Hepatocyte (in vitro differentiated cells): Measurements from ENCODE around the gene PHOX2B. TPM values are rescaled to one million over a fixed set of nuclear protein-coding genes. Genes with fewer than 3 reads are reported as not detected.
A peak's percentile ranks its signal among the peaks of the same experiment; 100 is the strongest.

Source experiments
- DNase-seq: peaks from one replicate; pipeline ENCODE4 v3.0.0-alpha.2; 2016; ENCODE audit warnings: low spot score
- H2AFZ ChIP-seq: fragments of 200-600 bp; sonication (generic); 2 replicates; pipeline ENCODE4 v1.6.0; 2016; ENCODE audit warnings: antibody characterized with exemption, mild to moderate bottlenecking
- H3K27ac ChIP-seq: fragments of 200-600 bp; sonication (generic); 2 replicates; pipeline ENCODE4 v1.5.1; 2016; ENCODE audit warnings: mild to moderate bottlenecking
- H3K27me3 ChIP-seq: fragments of 200-600 bp; sonication (generic); 2 replicates; pipeline ENCODE4 v1.6.1; 2016
- H3K36me3 ChIP-seq: fragments of 200-600 bp; sonication (generic); replicated peaks from 2 replicates; pipeline ENCODE4 v1.5.1; 2016; ENCODE audit warnings: low read depth; ENCODE audit not compliant: insufficient read depth
- H3K4me1 ChIP-seq: fragments of 200-600 bp; sonication (generic); 2 replicates; pipeline ENCODE4 v1.5.1; 2016; ENCODE audit warnings: mild to moderate bottlenecking, moderate library complexity; ENCODE audit not compliant: insufficient read depth
- H3K4me2 ChIP-seq: fragments of 200-600 bp; sonication (generic); 2 replicates; pipeline ENCODE4 v1.6.0; 2016
- H3K4me3 ChIP-seq: fragments of 200-600 bp; sonication (generic); 2 replicates; pipeline ENCODE4 v1.5.1; 2016; ENCODE audit warnings: mild to moderate bottlenecking
- H3K79me2 ChIP-seq: fragments of 200-600 bp; sonication (generic); 2 replicates; pipeline ENCODE4 v1.6.0; 2017; ENCODE audit warnings: mild to moderate bottlenecking
- H3K9me2 ChIP-seq: fragments of 200-600 bp; sonication (generic); replicated peaks from 2 replicates; pipeline ENCODE4 v1.6.0; 2017; ENCODE audit warnings: mild to moderate bottlenecking; ENCODE audit not compliant: insufficient read depth
- H3K9me3 ChIP-seq: fragments of 200-600 bp; sonication (generic); 2 replicates; pipeline ENCODE4 v1.5.1; 2016; ENCODE audit warnings: low read depth, mild to moderate bottlenecking
- H4K20me1 ChIP-seq: fragments of 200-600 bp; sonication (generic); 2 replicates; pipeline ENCODE4 v1.6.0; 2016; ENCODE audit warnings: mild to moderate bottlenecking; ENCODE audit not compliant: insufficient read depth, poor library complexity, severe bottlenecking
- EZH2 ChIP-seq: fragments of 200-600 bp; sonication (generic); IDR thresholded peaks from 2 replicates; pipeline ENCODE4 v1.6.1; 2016; ENCODE audit warnings: antibody characterized with exemption, mild to moderate bottlenecking, borderline replicate concordance
- EZH2phosphoT487 ChIP-seq: fragments of 200-600 bp; sonication (generic); IDR thresholded peaks from one replicate; pipeline ENCODE4 v1.6.1; 2018; ENCODE audit warnings: antibody characterized with exemption, mild to moderate bottlenecking, low read depth, moderate library complexity; ENCODE audit not compliant: unreplicated experiment, severe bottlenecking
- WGBS: methylation state at CpG from one replicate; pipeline ENCODE4 v1.1.6; 2016; ENCODE audit warnings: low lambda C conversion rate; ENCODE audit errors: missing lambda C conversion rate; 5-methylcytosine and 5-hydroxymethylcytosine counted together
- polyA plus RNA-seq: library from polyadenylated mRNA; unstranded; fragments of >200 nt; fragmentation: Nextera tagmentation; extraction: Ambion mirVana; gene quantifications from 2 replicates; pipeline ENCODE4 v1.2.1, GENCODE V29; 2016
- total RNA-seq: library from RNA; depleted of rRNA; stranded (reverse); fragments of >200 nt; gene quantifications from 2 replicates; pipeline ENCODE4 v1.2.3, GENCODE V29; 2014
- TF ChIP-seq, protein P1 (sequence below): fragments of 200-600 bp; sonication (generic); IDR thresholded peaks from 2 replicates; pipeline ENCODE4 v1.5.1; 2016; ENCODE audit warnings: antibody characterized with exemption, mild to moderate bottlenecking; ENCODE audit not compliant: poor library complexity

PHOX2B gene
- total and polyA plus RNA-seq, 2 experiments from 2014 or later: not detected

DNA sequence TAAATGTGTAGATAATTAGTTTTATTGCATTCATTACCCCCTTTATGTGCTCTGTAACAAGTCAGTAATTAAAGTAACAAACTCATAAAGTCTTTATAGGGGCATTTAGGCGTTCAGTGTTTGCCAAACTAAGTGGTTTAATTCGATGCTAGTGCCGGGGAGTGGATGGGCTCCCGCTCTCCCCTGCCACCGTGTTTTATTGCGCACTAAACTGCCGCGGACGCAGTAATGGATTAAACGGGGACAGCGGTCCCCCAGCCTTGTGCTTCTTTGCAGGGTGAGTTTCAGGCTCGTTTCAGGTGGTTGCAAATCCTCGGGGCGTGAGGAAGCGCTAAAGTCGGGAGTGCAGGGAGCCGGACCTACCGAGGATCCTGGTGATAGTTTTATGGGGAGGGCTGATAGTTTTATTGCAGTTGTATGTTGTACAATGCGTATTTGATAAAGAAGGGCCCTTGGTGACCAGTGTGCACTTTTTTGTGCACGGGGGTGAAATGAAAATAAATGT, 1.6 kb upstream of the PHOX2B start:
- Histone ChIP-seq H3K4me3 (no peak overlapping the region), H3K27ac (no peak overlapping the region), H3K27me3 (peaks cover 98% of the 10 kb centered on the region), H4K20me1 (no peaks in the 10 kb centered on the region), H2AFZ (no peak overlapping the region), H3K9me3 (no peaks in the 10 kb centered on the region), H3K79me2 (no peaks in the 10 kb centered on the region), H3K4me2 (no peak overlapping the region), H3K4me1 (no peaks in the 10 kb centered on the region), H3K36me3 (no peaks in the 10 kb centered on the region), H3K9me2 (no peaks in the 10 kb centered on the region)
- WGBS: under 1% methylated on average over 20 of the region's 20 CpGs
- DNase-seq: no peak
- TF ChIP-seq EZH2: peak; percentile 97
- TF ChIP-seq, protein P1, sequence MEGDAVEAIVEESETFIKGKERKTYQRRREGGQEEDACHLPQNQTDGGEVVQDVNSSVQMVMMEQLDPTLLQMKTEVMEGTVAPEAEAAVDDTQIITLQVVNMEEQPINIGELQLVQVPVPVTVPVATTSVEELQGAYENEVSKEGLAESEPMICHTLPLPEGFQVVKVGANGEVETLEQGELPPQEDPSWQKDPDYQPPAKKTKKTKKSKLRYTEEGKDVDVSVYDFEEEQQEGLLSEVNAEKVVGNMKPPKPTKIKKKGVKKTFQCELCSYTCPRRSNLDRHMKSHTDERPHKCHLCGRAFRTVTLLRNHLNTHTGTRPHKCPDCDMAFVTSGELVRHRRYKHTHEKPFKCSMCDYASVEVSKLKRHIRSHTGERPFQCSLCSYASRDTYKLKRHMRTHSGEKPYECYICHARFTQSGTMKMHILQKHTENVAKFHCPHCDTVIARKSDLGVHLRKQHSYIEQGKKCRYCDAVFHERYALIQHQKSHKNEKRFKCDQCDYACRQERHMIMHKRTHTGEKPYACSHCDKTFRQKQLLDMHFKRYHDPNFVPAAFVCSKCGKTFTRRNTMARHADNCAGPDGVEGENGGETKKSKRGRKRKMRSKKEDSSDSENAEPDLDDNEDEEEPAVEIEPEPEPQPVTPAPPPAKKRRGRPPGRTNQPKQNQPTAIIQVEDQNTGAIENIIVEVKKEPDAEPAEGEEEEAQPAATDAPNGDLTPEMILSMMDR: no peak
- no peak for TF ChIP-seq EZH2phosphoT487

DNA sequence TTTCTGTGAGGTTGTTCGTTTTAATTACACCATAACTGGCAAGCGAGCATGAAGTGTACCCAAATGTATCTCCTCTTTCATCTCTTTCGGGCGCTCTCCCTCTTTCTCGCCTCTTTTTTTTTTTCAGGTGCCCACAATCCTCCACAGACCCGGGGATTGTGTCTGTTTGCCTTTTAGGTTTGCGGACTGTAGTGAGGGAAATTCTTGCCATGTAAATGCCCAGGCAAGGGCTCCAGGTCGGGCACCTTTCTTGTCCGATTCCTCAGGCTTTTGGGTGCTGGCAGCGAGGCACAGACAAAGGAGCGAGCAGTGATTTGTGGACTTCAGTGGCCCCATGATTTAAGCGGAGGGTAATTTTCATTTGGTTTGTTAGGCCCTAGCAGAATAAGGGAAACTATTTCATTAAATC, 1.1 kb upstream of the PHOX2B start:
- 7% methylated on average over 12 of the region's 12 CpGs for WGBS
- Histone ChIP-seq H3K79me2 (no peaks in the 10 kb centered on the region), H3K9me2 (no peaks in the 10 kb centered on the region), H3K9me3 (no peaks in the 10 kb centered on the region), H3K4me3 (no peak overlapping the region), H3K36me3 (no peaks in the 10 kb centered on the region), H3K27ac (no peak overlapping the region), H2AFZ (no peak overlapping the region), H3K27me3 (peaks cover 98% of the 10 kb centered on the region), H3K4me2 (no peak overlapping the region), H4K20me1 (no peaks in the 10 kb centered on the region), H3K4me1 (no peaks in the 10 kb centered on the region)
- no peak for DNase-seq
- peak; percentile 58 for TF ChIP-seq EZH2phosphoT487
- TF ChIP-seq EZH2: peak; percentile 87
- TF ChIP-seq, protein P1: no peak

DNA sequence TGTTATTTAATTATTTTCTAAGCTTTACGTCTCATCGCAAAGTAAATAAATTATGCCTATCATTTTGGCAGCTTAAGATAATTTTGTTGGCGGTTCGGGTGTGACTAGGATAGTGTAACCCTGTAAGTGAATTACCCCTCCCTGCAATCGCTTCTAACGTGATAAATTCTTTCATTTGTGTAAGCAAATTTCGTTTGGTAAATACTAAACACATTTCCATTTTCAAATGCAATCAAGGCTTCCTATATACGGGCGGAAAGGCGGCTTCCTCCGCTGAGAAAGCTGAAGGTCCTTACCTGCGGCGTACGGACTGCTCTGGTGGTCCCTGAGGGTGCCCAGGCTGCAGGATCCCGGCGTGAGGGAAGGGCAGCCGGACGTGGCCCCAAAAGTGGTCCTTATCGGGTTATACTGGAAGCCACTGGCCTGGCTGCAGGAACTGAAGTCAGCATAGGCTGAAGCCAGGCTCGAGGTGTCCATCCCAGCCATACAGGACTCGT, 403 bp downstream of the PHOX2B start:
- TF ChIP-seq, protein P1: no peak
- peak; percentile 31 for TF ChIP-seq EZH2
- no peak overlapping the region for H3K4me3 ChIP-seq
- no peaks in the 10 kb centered on the region for H4K20me1 ChIP-seq
- no peaks in the 10 kb centered on the region for H3K9me3 ChIP-seq
- H3K79me2 ChIP-seq: no peaks in the 10 kb centered on the region
- no peaks in the 10 kb centered on the region for H3K36me3 ChIP-seq
- peaks cover 98% of the 10 kb centered on the region for H3K27me3 ChIP-seq
- H2AFZ ChIP-seq: no peak overlapping the region
- H3K4me2 ChIP-seq: no peak overlapping the region
- DNase-seq: no peak
- 3% methylated on average over 21 of the region's 21 CpGs for WGBS
- no peak overlapping the region for H3K27ac ChIP-seq
- H3K9me2 ChIP-seq: no peaks in the 10 kb centered on the region
- H3K4me1 ChIP-seq: no peaks in the 10 kb centered on the region
